HG03097 (cell line): ENCODE data around the gene MTMR11.
A peak's percentile ranks its signal among the peaks of the same experiment; 100 is the strongest.
"Not testable (repeated sequence)": the region's sequence is repeated elsewhere in the genome, so short reads cannot be mapped to it uniquely, and the experiment has no call there.

Experiments used
- ATAC-seq: cut with Tn5 transposase; IDR thresholded peaks from one replicate; pipeline ENCODE4 v1.9.1; 2021; ENCODE audit not compliant: unreplicated experiment, low FRiP score

Gene MTMR11

GRCh38 chr1:149903836-149904491, 32.7 kb downstream of the MTMR11 start:
- no peak for ATAC-seq

GRCh38 chr1:149899460-149900284, 37.0 kb downstream of the MTMR11 start, which contains the start of gene BOLA1:
BOLA1 (plus strand) TSS chr1:149899568; CDS start chr1:149900060, 492 bp downstream.
- peak; percentile 93 for ATAC-seq

GRCh38 chr1:149896575-149896974, 40.1 kb downstream of the MTMR11 start:
- ATAC-seq: no peak

- ATAC-seq: no peak
These were observed 47.7 kb downstream of the MTMR11 start for GRCh38 chr1:149888999-149889289.

DNA sequence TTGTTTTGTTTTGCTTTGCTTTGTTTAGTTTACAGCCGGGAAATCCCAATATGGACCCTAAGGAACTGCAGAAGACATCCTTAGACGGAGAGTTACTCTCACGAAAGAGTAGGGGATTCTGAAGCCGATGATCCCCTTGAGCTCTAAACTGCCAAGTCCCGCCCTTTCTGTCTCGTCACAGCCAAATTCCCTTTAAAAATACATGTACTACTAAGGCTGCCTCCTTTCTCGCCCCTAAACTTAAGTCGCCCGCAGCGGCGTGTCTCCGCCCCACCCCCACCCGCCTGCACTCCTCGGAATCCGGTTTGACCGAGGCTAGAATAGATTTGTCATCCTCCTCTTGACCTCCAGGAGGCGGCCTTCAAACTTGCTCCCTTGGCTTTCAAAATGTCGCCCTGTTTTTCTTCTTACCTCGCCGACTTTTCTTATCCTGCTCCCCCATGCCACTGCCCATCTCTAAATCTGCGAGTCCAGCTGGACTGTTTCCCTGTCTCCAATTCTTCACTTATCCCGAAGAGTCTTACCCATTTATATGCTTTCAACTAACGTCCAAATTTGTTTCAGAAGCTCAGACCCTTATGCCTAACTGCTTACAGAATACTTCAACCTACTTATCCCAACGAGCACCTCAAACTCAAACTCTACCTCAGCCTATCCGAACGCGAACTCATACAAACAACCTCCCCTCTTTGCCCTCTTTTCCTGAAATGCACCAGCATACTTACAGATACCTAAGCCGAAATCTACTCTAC, 48.3 kb downstream of the MTMR11 start:
- ATAC-seq: no peak

DNA sequence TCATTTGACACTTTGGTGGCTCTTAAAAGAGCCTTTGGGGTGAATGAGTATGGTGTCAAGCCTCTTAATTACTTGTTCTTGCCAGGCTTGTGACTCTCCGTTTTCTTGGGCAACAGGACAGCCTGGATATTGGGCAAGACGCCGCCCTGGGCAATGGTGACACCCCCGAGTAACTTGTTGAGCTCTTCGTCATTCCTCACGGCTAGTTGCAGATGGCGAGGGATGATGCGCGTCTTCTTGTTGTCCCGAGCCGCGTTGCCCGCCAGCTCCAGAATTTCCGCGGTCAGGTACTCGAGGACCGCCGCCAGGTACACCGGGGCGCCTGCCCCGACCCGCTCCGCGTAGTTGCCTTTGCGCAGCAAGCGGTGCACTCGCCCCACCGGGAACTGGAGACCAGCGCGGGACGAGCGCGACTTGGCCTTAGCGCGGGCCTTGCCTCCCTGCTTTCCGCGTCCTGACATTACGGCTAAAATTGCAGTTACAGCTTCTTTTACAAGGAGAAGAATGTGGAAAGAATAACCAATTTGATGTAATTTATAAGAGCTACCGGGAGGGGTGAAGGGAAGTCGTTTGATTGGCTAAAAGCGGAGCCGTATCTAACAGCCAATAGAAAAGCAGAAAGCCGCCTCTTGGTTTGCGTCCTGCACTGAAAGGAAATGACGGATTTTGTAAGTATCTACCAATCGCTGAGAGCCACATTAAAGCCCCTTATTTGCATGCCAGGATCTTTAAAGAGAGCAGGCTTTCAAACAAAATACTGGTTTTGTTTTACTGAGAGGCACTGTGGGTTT, 49.0 kb downstream of the MTMR11 start:
- peak; percentile 39 for ATAC-seq

- ATAC-seq: not testable (repeated sequence)
These were observed 49.6 kb downstream of the MTMR11 start for GRCh38 chr1:149887196-149887455.

- peak; percentile 60 for ATAC-seq
These were observed 50.1 kb downstream of the MTMR11 start for GRCh38 chr1:149886396-149887195.

- ATAC-seq: not testable (repeated sequence)
These were observed 50.6 kb downstream of the MTMR11 start for GRCh38 chr1:149886121-149886395.

DNA sequence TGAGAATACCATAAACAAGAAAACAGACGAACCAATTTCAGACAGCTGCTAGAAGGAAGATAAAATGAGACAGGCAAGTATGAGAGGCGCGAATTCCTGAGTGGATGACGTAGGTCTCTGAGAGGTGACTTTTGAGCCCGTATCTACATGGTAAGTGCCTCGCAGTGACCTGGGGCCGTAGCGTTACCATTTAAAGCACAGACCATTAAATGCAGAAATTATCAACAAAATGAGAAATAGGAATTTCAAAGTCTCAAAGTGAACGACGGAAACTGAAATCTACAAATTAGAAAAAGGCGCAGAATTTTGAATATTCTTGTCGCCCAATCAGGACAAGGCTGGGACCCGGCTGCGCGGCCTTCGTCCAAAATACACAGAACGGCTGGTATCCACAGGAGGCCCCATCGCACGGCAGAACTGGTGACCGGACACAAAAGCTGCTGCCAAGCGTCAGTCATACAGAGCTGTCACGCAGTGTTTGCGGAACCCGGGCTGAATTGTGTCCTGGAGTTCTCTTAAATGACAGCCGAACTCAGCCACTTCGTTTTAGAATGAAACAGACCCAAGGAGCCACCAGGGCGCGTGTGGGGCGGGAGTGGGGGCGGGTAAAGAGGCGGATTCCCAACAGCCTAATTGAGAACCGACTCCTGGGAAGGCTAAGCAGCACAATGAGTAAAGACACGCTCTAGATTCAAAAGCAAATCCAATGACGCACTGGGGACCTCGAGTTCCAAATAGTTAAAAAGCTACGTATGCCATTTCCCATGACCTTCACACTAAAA, 51.1 kb downstream of the MTMR11 start:
- no peak for ATAC-seq

DNA sequence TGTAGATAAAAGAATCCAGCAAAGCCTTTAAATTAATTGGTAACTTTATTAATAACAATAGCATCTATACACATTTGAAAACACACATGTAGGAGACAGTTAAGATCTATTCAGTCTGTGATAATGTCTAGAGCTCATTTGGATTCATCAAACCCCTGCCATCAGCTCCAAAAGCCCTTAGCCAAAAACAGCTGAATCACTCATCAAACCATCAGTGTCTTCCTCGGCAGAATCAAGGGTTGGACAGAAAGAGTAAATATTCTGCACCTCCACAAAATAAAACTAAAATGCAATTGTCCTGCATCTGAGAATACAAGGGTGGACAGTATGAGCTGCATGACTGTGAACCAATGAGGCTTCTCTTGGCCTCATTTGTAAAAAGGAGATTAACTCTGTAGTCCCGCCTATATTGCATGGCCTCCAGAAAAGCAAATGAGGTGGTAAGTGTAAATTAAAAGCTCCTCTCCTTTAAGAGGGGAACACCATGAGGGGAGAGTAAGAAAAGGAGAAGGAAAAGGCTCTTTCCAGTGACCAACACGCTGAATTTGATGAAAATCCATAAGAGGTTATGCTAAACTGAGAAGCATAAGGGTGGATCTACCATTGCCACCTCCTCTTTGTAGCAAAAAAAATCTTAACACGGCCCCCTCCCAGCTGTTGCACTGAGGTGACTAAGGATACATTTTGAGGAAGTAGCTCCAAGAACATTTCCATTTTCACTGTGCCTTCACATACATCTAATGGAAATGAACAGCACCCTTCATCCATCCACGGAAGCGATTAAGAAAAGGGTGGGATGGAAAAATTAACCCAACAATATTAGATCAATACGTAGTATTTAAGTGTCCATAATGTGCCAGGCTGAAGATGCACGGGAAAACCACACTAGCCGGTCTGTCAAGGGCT, 52.0 kb downstream of the MTMR11 start:
- no peak for ATAC-seq

GRCh38 chr1:149883598-149884247, 53.0 kb downstream of the MTMR11 start:
- no peak for ATAC-seq

DNA sequence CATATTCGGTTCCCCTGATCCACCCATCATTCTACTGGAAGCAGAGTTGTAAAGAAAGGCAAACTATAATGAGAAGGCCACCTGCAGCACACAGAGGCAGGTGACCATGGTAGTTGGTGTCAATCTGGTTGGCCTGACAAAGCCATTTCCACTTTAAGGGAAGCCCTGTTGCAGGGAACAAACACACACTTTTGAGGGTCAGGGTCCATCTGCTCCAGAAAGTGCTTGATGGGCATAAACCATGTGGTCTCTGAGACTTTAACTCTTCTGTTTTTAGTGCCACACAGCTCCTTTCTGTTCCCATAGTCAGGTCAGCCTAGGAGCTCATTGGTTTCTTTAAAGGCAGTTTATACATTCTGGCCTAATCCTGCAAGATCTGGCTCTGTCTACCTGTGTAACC, 54.8 kb downstream of the MTMR11 start:
- ATAC-seq: no peak

GRCh38 chr1:149879556-149879955, 57.1 kb downstream of the MTMR11 start:
- no peak for ATAC-seq
